GM18519 (cell line): Measurements from ENCODE around the gene PHGDH.

Experiments
- ATAC-seq: cut with Tn5 transposase; IDR thresholded peaks from one replicate; pipeline ENCODE4 v1.9.1; 2021; ENCODE audit warnings: mild to moderate bottlenecking, moderate library complexity; ENCODE audit not compliant: unreplicated experiment, low FRiP score

The PHGDH gene

GRCh38 chr1:119729044-119729443 is 17.3 kb downstream of the PHGDH start:
- ATAC-seq: no peak

GRCh38 chr1:119731060-119731459 is 19.3 kb downstream of the PHGDH start:
- no peak for ATAC-seq

- no peak for ATAC-seq
These were observed 20.2 kb downstream of the PHGDH start for GRCh38 chr1:119731741-119732430.

GRCh38 chr1:119732465-119733168 is 20.9 kb downstream of the PHGDH start:
- no peak for ATAC-seq

GRCh38 chr1:119733754-119734153 is 22.0 kb downstream of the PHGDH start:
- no peak for ATAC-seq

GRCh38 chr1:119735217-119735616 is 23.5 kb downstream of the PHGDH start:
- no peak for ATAC-seq

GRCh38 chr1:119736649-119737039 is 24.9 kb downstream of the PHGDH start:
- ATAC-seq: no peak

- no peak for ATAC-seq
These were observed 25.4 kb downstream of the PHGDH start for GRCh38 chr1:119737040-119737682.

- no peak for ATAC-seq
These were observed 26.5 kb downstream of the PHGDH start for GRCh38 chr1:119738100-119738720.

- no peak for ATAC-seq
These were observed 27.4 kb downstream of the PHGDH start for GRCh38 chr1:119739150-119739549.

- ATAC-seq: no peak
These were observed 28.5 kb downstream of the PHGDH start for GRCh38 chr1:119740261-119740660.

GRCh38 chr1:119740896-119741780 is 29.4 kb downstream of the PHGDH start:
- no peak for ATAC-seq

GRCh38 chr1:119742202-119742601 is 30.5 kb downstream of the PHGDH start:
- no peak for ATAC-seq

- ATAC-seq: no peak
These were observed 30.9 kb downstream of the PHGDH start for GRCh38 chr1:119742677-119743076.

- ATAC-seq: no peak
These were observed 31.6 kb downstream of the PHGDH start for GRCh38 chr1:119743308-119743707.

GRCh38 chr1:119743776-119744597 is 32.3 kb downstream of the PHGDH start:
- ATAC-seq: no peak

- no peak for ATAC-seq
These were observed 32.8 kb downstream of the PHGDH start for GRCh38 chr1:119744598-119744942.

GRCh38 chr1:119745034-119745433 is 33.3 kb downstream of the PHGDH start:
- no peak for ATAC-seq

- ATAC-seq: no peak
These were observed 35.7 kb downstream of the PHGDH start for GRCh38 chr1:119747451-119747850.

- no peak for ATAC-seq
These were observed 36.3 kb downstream of the PHGDH start for GRCh38 chr1:119748040-119748439.
